Left lung (tissue), 10 donors: ENCODE results near the gene PDE4D. TPM values are rescaled to one million over a fixed set of nuclear protein-coding genes. Genes with fewer than 3 reads are reported as not detected.

Experiments used
- ATAC-seq: fragments of 200-7000 bp; cut with Tn5 transposase; one replicate; pipeline ENCODE4 v1.9.1; 2020; ENCODE audit warnings: moderate library complexity
- DNase-seq, 4 donors: peaks; one replicate each; pipeline ENCODE4 v3.0.0-alpha.2; 2013 to 2020
- H3K27ac ChIP-seq, 2 donors: fragments of 200-600 bp; sonication (generic) in 1 of 2; one replicate each; pipeline versions ENCODE4 v1.5.0 to v1.8.0; 2020 to 2021
- H3K27me3 ChIP-seq, 2 donors: fragments of 200-600 bp; sonication (generic) in 1 of 2; one replicate each; pipeline versions ENCODE4 v1.5.0 to v1.8.0; 2020 to 2021
- H3K36me3 ChIP-seq, 2 donors: fragments of 200-600 bp; sonication (generic) in 1 of 2; one replicate each; pipeline versions ENCODE4 v1.5.0 to v1.8.0; 2020 to 2021
- H3K4me1 ChIP-seq, 2 donors: fragments of 200-600 bp; one replicate each; pipeline ENCODE4 v1.8.0; 2021
- H3K4me3 ChIP-seq, 2 donors: fragments of 200-600 bp; sonication (generic) in 1 of 2; one replicate each; pipeline versions ENCODE4 v1.5.0 to v1.8.0; 2020 to 2021; ENCODE audit warnings: mild to moderate bottlenecking in 1 of 2
- H3K9me3 ChIP-seq, 2 donors: fragments of 200-600 bp; sonication (generic) in 1 of 2; one replicate each; pipeline versions ENCODE4 v1.5.0 to v1.8.0; 2020 to 2021
- CTCF ChIP-seq, 2 donors: fragments of 200-600 bp; sonication (generic) in 1 of 2; IDR thresholded peaks; one replicate each; pipeline versions ENCODE4 v1.5.0 to v1.8.0; 2021; ENCODE audit warnings: antibody characterized with exemption in 2 of 2
- intact Hi-C, 2 donors: fragments of 100-400 bp; cut with DNase I; formaldehyde crosslinking; loops; one replicate each; pipeline versions ENCODE4 v1.11.2 to v1.14.2; 2022
- polyA plus RNA-seq, 6 donors: library from polyadenylated mRNA; unstranded; fragments of 120-200 nt; gene quantifications; one replicate each; pipeline ENCODE4 v1.2.1, GENCODE V29; 2013; ENCODE audit not compliant: insufficient read length in 6 of 6
- total RNA-seq, 2 donors: library from RNA; stranded (reverse); fragmentation: NEBNext Ultra II Directional; extraction: Animal tissue kit (Norgen Biotek cat#: 25700); gene quantifications; one replicate each; pipeline ENCODE4 v1.2.1, GENCODE V29; 2021
- donor health status: DM: no; HTN: yes; CAD: no.
- donor health status: DM: no; HTN: no; CAD: no.

PDE4D gene
- total and polyA plus RNA-seq, 8 donors, result 21.4 to 57.1 (median 25.4) TPM

- DNase-seq, result no peak
- no peak for ATAC-seq
- no peaks in the 10 kb centered on the region for H3K27me3 ChIP-seq
- no peak for TF ChIP-seq CTCF (IDR thresholded peaks at IDR 0.05)
- no peaks in the 10 kb centered on the region for H3K9me3 ChIP-seq
- intact Hi-C loops, result no loop called here
- no peaks in the 10 kb centered on the region for H3K36me3 ChIP-seq
- no peak overlapping the region for H3K27ac ChIP-seq
- peaks cover 0 to 7% of the 10 kb centered on the region in 2 donors for H3K4me1 ChIP-seq
- no peak overlapping the region for H3K4me3 ChIP-seq
These were observed 736.5 kb downstream of the PDE4D start for GRCh38 chr5:59157068-59157467.

GRCh38 chr5:59152701-59153245, 740.8 kb downstream of the PDE4D start:
- no peak for ATAC-seq
- H3K27ac ChIP-seq, result no peak overlapping the region
- no peaks in the 10 kb centered on the region for H3K36me3 ChIP-seq
- no peaks in the 10 kb centered on the region for H3K9me3 ChIP-seq
- DNase-seq, result no peak
- no peak for TF ChIP-seq CTCF (IDR thresholded peaks at IDR 0.05)
- intact Hi-C loops, result no loop called here
- H3K4me1 ChIP-seq, result no peaks in the 10 kb centered on the region
- H3K4me3 ChIP-seq, result no peak overlapping the region
- no peaks in the 10 kb centered on the region for H3K27me3 ChIP-seq

GRCh38 chr5:59151162-59151889, 742.2 kb downstream of the PDE4D start:
- Histone ChIP-seq H3K4me3 (no peak overlapping the region), H3K4me1 (no peaks in the 10 kb centered on the region), H3K36me3 (no peaks in the 10 kb centered on the region), H3K27me3 (no peaks in the 10 kb centered on the region), H3K9me3 (no peaks in the 10 kb centered on the region), H3K27ac (no peak overlapping the region)
- no peak for DNase-seq
- no peak for ATAC-seq
- intact Hi-C loops, result no loop called here
- TF ChIP-seq CTCF (IDR thresholded peaks at IDR 0.05), result no peak

DNA sequence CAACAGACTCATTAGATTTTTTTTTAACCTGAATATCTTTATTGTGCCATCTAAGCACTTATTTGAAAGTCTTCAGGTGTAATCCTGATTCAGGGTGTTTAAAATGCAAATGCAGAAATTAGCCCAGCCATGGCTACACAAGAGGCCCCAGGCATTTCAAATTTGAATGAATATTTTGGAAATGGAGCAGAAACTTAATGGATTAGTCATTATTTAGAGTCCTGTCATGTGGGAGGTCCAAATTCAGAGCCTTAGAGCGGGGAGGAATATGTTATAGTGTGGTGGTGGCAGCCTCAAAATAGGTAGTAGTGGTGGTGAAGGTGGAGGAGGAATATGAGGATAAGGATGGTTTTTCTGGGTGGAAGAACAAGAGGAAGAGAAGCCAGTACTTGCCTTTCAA, 743.7 kb downstream of the PDE4D start:
- Histone ChIP-seq H3K9me3 (no peaks in the 10 kb centered on the region), H3K4me1 (no peaks in the 10 kb centered on the region), H3K4me3 (no peak overlapping the region), H3K27me3 (no peaks in the 10 kb centered on the region), H3K36me3 (no peaks in the 10 kb centered on the region), H3K27ac (no peak overlapping the region)
- TF ChIP-seq CTCF (IDR thresholded peaks at IDR 0.05), result no peak
- intact Hi-C loops, result no loop called here
- DNase-seq, result no peak
- ATAC-seq, result no peak

- TF ChIP-seq CTCF (IDR thresholded peaks at IDR 0.05), result no peak
- no peaks in the 10 kb centered on the region for H3K4me1 ChIP-seq
- no peak for ATAC-seq
- no peak overlapping the region for H3K27ac ChIP-seq
- H3K4me3 ChIP-seq, result no peak overlapping the region
- intact Hi-C loops, result no loop called here
- H3K9me3 ChIP-seq, result no peaks in the 10 kb centered on the region
- no peaks in the 10 kb centered on the region for H3K36me3 ChIP-seq
- no peak for DNase-seq
- no peaks in the 10 kb centered on the region for H3K27me3 ChIP-seq
These were observed 744.3 kb downstream of the PDE4D start for GRCh38 chr5:59149271-59149670.
